Right lobe of liver (tissue), 6 donors: ENCODE data around the gene TUBG1. TPM values are rescaled to one million over a fixed set of nuclear protein-coding genes. Genes with fewer than 3 reads are reported as not detected.

Experiments used
- ATAC-seq, 4 donors: fragments of 200-7000 bp; cut with Tn5 transposase; one replicate each; pipeline ENCODE4 v1.9.1; 2020; ENCODE audit warnings: mild to moderate bottlenecking in 4 of 4, moderate library complexity in 4 of 4
- DNase-seq, 3 donors: peaks; one replicate each; pipeline ENCODE4 v3.0.0-alpha.2; 2020
- H3K27ac ChIP-seq, 3 donors: fragments of 200-600 bp; one replicate each; pipeline ENCODE4 v1.8.0; 2022
- H3K27me3 ChIP-seq, 2 donors: fragments of 200-600 bp; one replicate each; pipeline ENCODE4 v1.8.0; 2022
- H3K36me3 ChIP-seq, 4 donors: fragments of 200-600 bp; sonication (generic) in 1 of 4; one replicate each; pipeline versions ENCODE4 v1.5.1 to v1.8.0; 2017 to 2022; ENCODE audit warnings: control low read depth in 1 of 4
- H3K4me1 ChIP-seq, 4 donors: fragments of 200-600 bp; sonication (generic) in 1 of 4; one replicate each; pipeline versions ENCODE4 v1.5.1 to v1.8.0; 2017 to 2022; ENCODE audit warnings: control low read depth in 1 of 4
- H3K4me3 ChIP-seq, 3 donors: fragments of 200-600 bp; one replicate each; pipeline ENCODE4 v1.8.0; 2022
- H3K9me3 ChIP-seq, 4 donors: fragments of 200-600 bp; sonication (generic) in 1 of 4; one replicate each; pipeline versions ENCODE4 v1.5.1 to v1.8.0; 2017 to 2022; ENCODE audit warnings: control low read depth in 1 of 4
- POLR2A ChIP-seq: fragments of 450-650 bp; IDR thresholded peaks from one replicate; pipeline ENCODE4 v1.6.1; 2017; ENCODE audit warnings: antibody characterized with exemption, mild to moderate bottlenecking
- WGBS: methylation state at CpG from one replicate; pipeline ENCODE4 v1.1.6; 2018; ENCODE audit warnings: low coverage, low lambda C conversion rate; ENCODE audit not compliant: insufficient coverage; ENCODE audit errors: missing lambda C conversion rate; 5-methylcytosine and 5-hydroxymethylcytosine counted together
- intact Hi-C, 2 donors: fragments of 100-400 bp; cut with DNase I; formaldehyde crosslinking; loops; one replicate each; pipeline versions ENCODE4 v1.11.2 to v1.14.1; 2022
- total RNA-seq, 6 experiments: library from RNA; depleted of rRNA in 2 of 6; stranded (reverse); fragments of >200 nt in 2 of 6; fragmentation: NEBNext Ultra II Directional in 3 of 6; extraction: Animal tissue kit (Norgen Biotek cat#: 25700) in 3 of 6; gene quantifications; one replicate each; pipeline versions ENCODE4 v1.1.0 to v1.2.4, GENCODE V29; 2016 to 2023
- TF ChIP-seq, protein P1 (sequence below), 4 donors: fragments of 200-600 bp in 3 of 4; fragments of 450-650 bp in 1 of 4; IDR thresholded peaks; one replicate each; pipeline versions ENCODE4 v1.5.1 to v1.8.0; 2016 to 2022; ENCODE audit warnings: antibody characterized with exemption in 4 of 4, mild to moderate bottlenecking in 2 of 4
- donor health status: DM: no; HTN: yes; CAD: no.
- donor health status: DM: no; HTN: no; CAD: no.
- donor health status: DM: no; HTN: no; CAD: no.
- donor health status: DM: no; HTN: yes; CAD: no.
- donor health status: DM: no; HTN: yes; CAD: no.

Gene TUBG1
- total RNA-seq, 6 experiments from 2014 or later, result 17.9 to 44.5 (median 22.0) TPM

DNA sequence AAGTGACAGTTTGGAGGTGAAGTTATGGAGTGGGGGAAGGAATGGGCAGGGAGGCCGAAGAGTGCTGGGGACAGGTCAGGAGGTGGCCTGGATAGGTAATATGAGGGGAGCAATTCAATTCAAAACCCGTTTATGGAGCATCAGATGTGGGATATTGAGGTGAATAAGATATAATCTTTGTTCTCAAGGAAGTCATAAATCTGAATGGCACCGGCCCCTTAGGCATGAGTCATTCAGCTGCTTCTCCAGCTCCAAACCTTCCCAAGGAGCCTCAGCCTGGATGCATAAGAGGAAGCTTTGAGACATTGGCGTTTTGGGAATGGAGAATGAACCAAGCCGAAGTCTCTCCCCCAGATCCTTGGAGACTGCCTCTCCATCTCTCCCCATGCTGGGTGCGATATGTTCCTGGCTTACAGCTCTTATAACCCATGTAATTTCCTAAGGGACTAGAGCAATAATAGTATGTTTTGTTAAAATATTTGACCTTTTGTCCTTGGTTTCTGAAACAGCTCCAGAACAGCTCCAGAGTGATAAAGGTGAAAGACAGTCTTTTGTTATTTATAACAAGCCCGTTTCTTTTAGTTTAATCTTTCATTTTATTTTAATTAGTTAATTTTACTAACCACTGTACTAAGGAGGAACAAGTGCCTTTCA is 51.3 kb downstream of the TUBG1 start:
- no peak overlapping the region for H3K27ac ChIP-seq

More for the DNA sequence above, 51.3 kb downstream of the TUBG1 start:
- Histone ChIP-seq H3K36me3 (peaks cover 0 to 3% (median 0%) of the 10 kb centered on the region in 4 donors), H3K4me1 (no peaks in the 10 kb centered on the region), H3K4me3 (no peak overlapping the region), H3K27me3 (no peaks in the 10 kb centered on the region), H3K9me3 (no peaks in the 10 kb centered on the region)
- no peak for ATAC-seq
- intact Hi-C loops, result no loop called here
- TF ChIP-seq, protein P1, sequence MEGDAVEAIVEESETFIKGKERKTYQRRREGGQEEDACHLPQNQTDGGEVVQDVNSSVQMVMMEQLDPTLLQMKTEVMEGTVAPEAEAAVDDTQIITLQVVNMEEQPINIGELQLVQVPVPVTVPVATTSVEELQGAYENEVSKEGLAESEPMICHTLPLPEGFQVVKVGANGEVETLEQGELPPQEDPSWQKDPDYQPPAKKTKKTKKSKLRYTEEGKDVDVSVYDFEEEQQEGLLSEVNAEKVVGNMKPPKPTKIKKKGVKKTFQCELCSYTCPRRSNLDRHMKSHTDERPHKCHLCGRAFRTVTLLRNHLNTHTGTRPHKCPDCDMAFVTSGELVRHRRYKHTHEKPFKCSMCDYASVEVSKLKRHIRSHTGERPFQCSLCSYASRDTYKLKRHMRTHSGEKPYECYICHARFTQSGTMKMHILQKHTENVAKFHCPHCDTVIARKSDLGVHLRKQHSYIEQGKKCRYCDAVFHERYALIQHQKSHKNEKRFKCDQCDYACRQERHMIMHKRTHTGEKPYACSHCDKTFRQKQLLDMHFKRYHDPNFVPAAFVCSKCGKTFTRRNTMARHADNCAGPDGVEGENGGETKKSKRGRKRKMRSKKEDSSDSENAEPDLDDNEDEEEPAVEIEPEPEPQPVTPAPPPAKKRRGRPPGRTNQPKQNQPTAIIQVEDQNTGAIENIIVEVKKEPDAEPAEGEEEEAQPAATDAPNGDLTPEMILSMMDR (IDR thresholded peaks at IDR 0.05), result no peak
- no peak for TF ChIP-seq POLR2A
- 73% methylated on average over 6 of the region's 7 CpGs for WGBS
- DNase-seq, result no peak

Other genes with a start within 250 kb of the TUBG1 start
- gene STAT3, start 221.2 kb upstream of the TUBG1 start, total RNA-seq, result 100 to 1,000 TPM; 108 to 267 (median 208) TPM
- 10 to 100 TPM in 5 of 6 experiments, 1 to 10 TPM in 1; 8.7 to 29.6 (median 17.4) TPM for gene CAVIN1, start 186.4 kb upstream of the TUBG1 start, total RNA-seq
- gene ATP6V0A1, start 150.8 kb upstream of the TUBG1 start, total RNA-seq, result 10 to 100 TPM; 36.4 to 66.0 (median 49.4) TPM
- 10 to 100 TPM; 36.4 to 81.6 (median 43.7) TPM for gene NAGLU, start 73.4 kb upstream of the TUBG1 start, total RNA-seq
- gene HSD17B1, start 56.8 kb upstream of the TUBG1 start, total RNA-seq, result 1 to 10 TPM in 1 of 6 experiments, under 1 TPM in 5; 0.31 to 1.1 (median 0.87) TPM
- gene COASY, start 47.5 kb upstream of the TUBG1 start, total RNA-seq, result 10 to 100 TPM; 48.1 to 70.5 (median 60.9) TPM
- 10 to 100 TPM; 34.5 to 46.2 (median 35.2) TPM for gene MLX, start 42.6 kb upstream of the TUBG1 start, total RNA-seq
- 1 to 10 TPM in 2 of 6 experiments, under 1 TPM in 4; 0.26 to 2.4 (median 0.76) TPM for gene PSMC3IP, start 32.0 kb upstream of the TUBG1 start, total RNA-seq
- 10 to 100 TPM; 31.0 to 49.4 (median 43.2) TPM for gene RETREG3, start 309 bp upstream of the TUBG1 start, total RNA-seq
- gene TUBG2, start 49.6 kb downstream of the TUBG1 start, total RNA-seq, result 10 to 100 TPM in 1 of 6 experiments, 1 to 10 TPM in 5; 6.8 to 10.7 (median 7.5) TPM
- 10 to 100 TPM in 5 of 6 experiments, 1 to 10 TPM in 1; 8.1 to 23.7 (median 11.2) TPM for gene PLEKHH3, start 67.3 kb downstream of the TUBG1 start, total RNA-seq
- gene CCR10, start 72.2 kb downstream of the TUBG1 start, total RNA-seq, result under 1 TPM in 3 of 6 experiments, not detected in 3; 0.21 to 0.34 (median 0.31) TPM
- gene CNTNAP1, start 72.8 kb downstream of the TUBG1 start, total RNA-seq, result 1 to 10 TPM in 1 of 6 experiments, under 1 TPM in 5; 0.42 to 1.8 (median 0.56) TPM
- 10 to 100 TPM in 3 of 6 experiments, 1 to 10 TPM in 3; 5.5 to 16.5 (median 10.8) TPM for gene EZH1, start 135.4 kb downstream of the TUBG1 start, total RNA-seq
- 1 to 10 TPM; 1.9 to 9.4 (median 4.4) TPM for gene RAMP2, start 151.5 kb downstream of the TUBG1 start, total RNA-seq
- 10 to 100 TPM; 28.3 to 47.0 (median 33.6) TPM for gene VPS25, start 163.8 kb downstream of the TUBG1 start, total RNA-seq
- gene WNK4, start 170.9 kb downstream of the TUBG1 start, total RNA-seq, result 1 to 10 TPM in 1 of 6 experiments, under 1 TPM in 2, not detected in 3; 0.12 to 1.1 (median 0.22) TPM
- gene COA3, start 189.0 kb downstream of the TUBG1 start, total RNA-seq, result 100 to 1,000 TPM in 1 of 6 experiments, 10 to 100 TPM in 5; 50.4 to 118 (median 68.3) TPM
- under 1 TPM in 1 of 6 experiments, not detected in 5; 0.15 TPM for gene CNTD1, start 189.2 kb downstream of the TUBG1 start, total RNA-seq
- 10 to 100 TPM; 29.6 to 48.8 (median 37.4) TPM for gene BECN1, start 214.6 kb downstream of the TUBG1 start, total RNA-seq
- 10 to 100 TPM; 33.6 to 72.1 (median 42.8) TPM for gene PSME3, start 223.7 kb downstream of the TUBG1 start, total RNA-seq
- gene AOC2, start 234.9 kb downstream of the TUBG1 start, total RNA-seq, result 1 to 10 TPM in 4 of 6 experiments, under 1 TPM in 2; 0.62 to 2.0 (median 1.4) TPM
- 10 to 100 TPM in 2 of 6 experiments, 1 to 10 TPM in 4; 3.9 to 14.9 (median 7.1) TPM for gene AOC3, start 241.5 kb downstream of the TUBG1 start, total RNA-seq